ENCODE results near the gene DENND2A.

DENND2A gene

DNA sequence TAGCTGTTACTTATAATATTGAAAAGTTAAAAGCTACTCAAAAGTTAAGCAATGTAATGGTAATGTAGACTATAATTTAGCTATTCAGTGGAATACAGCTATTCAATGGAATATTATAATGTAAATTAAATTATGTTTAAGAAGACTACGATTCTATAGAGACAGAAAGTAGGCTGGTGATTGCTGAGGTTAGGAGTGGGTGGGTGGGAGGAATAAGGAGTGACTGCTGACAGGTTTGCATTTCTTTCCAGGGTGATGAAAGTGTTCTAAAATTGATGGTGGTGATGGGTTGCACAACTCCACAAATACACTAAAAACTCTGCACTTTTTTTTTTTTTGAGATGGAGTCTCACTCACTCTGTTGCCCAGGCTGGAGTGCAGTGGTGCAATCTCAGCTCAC, 21.4 kb downstream of the DENND2A start:
- no peak for DNase-seq (ENCODE audit: low read depth)

DNA sequence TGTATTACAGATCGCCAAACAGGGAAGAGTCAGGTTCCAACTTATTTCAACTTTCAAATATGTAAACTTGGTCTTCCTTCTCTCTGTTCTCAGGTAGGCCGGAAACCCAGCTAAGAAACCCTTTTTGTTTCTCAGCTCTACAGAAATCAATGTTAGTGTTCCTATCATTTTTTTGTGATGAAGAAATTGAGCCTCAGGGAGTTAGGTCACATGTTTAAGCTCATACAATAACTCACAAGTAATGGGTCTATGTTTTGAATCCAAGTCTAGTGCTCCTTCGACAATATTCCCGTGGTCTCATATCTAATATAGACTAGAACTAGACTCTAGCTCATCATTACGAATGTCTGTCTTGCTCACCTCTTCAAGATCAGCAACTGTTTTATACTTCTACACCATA, 22.3 kb downstream of the DENND2A start:
- no peak for DNase-seq (ENCODE audit: low read depth)

DNA sequence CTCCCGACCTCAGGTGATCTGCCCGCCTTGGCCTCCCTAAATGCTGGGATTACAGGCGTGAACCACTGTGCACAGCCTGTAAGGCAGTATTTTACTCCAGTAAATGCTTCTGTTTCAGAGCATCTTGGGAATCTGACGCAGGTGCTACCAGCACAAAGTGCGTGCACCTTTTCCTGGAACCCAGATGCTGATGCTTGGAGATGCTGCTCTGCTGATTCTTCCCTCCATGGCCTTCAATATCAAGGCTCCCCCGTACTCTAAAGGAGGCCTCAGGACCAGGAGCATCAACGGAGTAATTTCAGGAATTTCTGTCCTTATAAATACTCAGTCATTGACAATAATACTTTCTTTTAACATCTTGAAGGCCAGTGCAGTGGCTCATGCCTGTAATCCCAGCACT, 23.5 kb downstream of the DENND2A start:
- DNase-seq (ENCODE audit: low read depth), result no peak

DNA sequence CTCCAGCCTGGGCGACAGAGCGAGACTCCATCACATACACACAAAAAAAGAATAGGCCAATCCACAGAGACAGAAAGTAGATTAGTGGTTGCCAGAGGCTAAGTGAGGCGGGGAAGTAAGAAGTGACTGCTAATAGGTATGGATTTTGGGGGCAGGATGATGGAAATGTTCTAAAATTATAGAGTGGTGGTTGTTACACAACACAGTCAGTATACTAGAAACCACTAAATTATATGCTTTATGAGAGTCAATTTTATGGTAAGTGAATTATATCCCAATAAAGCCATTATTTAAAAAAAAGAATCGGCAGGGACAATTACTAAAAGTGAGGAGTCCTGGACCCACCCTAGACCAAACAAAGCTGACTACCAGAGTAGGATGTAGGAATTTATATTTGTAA, 24.3 kb downstream of the DENND2A start:
- DNase-seq (ENCODE audit: low read depth), result no peak

DNA sequence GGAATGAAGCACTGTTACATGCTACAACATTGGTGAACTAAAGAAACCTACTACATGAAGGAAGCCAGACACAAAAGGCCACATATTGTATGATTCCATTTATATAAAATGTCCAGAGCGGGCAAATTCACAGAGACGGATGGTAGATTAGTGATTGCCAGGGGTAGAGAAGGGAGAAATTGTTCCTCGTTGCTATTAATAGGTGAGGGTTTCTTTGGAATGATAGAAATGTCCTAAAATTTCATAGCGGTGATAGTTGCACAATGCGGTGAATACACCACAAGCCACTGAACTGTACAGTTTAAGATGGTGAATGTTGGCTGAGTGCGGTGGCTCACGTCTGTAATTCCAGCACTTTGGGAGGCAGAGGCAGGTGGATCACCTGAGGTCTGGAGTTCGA, 29.0 kb downstream of the DENND2A start:
- DNase-seq (ENCODE audit: low read depth), result no peak

DNA sequence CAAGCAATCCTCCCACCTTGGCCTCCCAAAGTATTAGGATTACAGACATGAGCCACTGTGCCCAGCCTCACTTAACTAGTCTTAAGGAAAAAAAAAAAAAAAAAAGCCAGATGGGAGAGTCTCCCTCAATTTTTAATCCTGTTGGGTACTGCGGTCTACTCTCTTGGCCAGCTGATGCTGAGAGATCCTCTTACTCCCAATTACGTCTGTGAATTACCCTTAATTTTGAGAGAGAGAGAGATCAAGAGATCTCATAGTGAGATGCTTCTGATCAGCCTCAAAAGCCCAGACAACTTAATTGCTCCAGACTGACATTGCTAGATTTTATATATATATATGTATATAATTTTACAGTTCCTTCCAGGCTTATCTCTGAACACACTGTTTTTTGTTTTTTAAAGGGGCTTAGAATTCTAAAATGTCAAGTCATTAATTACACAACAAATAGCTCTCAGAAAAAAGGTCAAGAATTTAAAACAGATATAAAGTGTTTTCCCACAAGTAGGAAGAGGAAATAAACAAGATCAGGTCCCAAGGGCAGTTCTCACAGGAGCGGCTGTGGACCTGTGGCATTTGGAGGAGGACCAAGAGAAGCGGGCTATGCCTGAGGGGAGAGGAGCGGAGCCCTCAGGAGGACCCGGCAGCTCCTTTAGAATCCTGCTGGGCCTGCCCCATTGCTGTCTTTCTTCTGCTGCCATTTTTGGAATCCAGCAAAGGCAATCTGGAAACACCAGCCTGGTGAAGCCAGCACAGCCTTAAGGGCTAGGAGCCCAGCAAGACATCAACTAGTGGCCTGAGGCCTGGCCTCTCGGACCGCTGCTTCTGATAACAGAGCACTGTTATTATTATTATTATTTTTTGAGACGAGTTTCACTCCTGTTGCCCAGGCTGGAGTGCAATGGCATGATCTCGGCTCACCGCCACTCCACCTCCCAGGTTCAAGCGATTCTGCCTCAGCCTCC, 30.1 kb downstream of the DENND2A start:
- no peak for DNase-seq (ENCODE audit: low read depth)

DNA sequence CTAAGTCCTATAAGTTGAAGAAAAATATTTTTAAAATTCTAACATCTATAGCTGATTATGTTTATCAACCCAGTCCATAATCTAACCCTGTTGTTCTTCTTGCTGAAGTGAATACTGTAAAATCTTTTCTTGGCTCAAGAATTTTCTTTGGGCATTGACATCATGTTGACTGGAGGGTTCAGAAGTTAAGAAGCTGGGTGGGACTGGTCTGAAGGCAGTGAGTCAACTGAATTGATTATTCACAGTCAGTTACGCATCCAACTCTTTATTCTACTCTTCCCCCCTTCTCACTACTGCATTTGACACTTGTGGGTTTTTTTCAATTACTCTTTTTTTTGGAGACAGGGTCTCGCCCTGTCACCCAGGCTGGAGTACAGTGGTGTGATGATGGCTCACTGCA, 31.0 kb downstream of the DENND2A start:
- DNase-seq (ENCODE audit: low read depth), result no peak

DNA sequence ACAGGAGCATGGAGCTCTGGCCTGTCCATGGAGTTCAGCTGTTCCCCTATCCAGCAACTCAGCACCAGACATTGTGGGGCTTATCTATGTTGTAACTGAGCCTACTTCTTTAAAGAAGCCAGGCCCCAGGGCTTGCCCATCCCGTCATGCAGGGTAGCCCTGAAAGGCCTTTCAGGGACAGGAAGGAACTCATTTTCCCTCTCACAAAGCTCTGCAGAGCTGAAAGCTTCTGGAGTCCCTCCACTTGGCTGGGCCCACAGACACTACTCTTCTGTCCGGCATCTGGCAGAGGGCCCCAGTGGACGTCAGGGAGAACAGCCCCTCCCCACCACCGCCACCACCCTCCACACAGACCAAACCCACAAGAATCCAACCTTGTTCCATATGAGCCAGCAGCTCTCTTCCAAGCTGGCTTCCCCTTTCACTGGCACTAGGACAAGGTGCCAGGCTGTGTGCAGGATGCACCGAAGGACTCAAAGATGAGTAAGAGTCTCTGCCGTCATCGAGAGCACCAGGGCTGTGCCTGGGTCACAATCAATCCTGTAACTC, 33.1 kb downstream of the DENND2A start:
- no peak for DNase-seq (ENCODE audit: low read depth)

DNA sequence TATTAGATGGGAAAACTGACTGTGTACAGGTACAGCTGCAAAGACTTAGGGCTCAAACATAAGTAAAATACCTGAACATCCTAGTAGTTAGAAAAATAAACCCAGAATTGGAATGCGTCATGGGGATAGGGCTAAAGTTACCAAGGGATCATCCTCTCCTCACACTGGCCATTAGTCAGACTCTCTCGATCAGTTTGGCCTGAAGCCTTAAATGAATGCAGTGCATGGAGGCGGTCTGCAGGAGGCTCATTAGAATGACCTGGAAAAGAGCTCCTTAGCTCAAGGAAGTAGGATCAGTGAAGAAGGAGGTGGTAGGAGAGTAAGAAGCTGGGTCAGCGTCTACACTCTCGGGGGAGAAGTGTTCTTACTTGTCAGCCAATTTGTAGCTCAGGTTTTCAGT, 35.3 kb downstream of the DENND2A start:
- no peak for DNase-seq (ENCODE audit: low read depth)

DNA sequence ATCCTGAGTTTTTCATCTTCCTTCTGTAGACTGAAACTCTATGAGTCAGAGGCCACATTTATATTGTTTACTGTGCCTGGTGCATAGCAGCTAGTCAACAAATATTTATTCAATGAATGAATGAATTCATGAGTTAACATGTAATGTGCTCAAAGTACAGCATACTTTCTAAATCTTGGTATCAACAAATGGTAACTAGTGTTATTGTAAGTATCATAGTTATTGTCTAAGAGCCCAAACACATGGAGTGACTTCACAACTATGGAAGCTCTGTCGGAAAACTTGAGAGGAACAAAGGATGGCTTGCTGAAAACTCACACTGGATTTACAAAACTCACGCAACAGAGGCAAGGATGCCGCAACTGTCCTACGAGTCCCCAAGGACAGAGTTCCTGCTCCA, 35.9 kb downstream of the DENND2A start:
- DNase-seq (ENCODE audit: low read depth), result no peak

DNA sequence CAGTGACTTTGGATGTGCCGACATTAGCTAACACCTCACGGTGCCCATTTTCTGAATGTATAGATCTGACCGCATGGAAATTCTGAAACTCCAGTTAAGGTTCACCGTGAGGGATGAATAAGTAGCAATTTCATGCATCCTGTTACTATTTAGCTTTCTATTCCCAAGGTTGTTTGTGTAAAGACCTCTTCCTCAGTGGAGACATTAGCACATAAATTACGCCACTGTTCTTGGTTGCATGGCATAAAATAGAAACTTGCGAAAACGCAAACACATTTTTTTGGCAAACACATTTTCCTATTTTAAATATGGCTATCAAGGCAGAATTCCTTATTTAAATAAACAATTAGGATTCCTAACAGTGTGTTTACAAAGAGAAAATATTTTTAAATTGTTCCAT, 36.5 kb downstream of the DENND2A start:
- DNase-seq (ENCODE audit: low read depth), result no peak

DNA sequence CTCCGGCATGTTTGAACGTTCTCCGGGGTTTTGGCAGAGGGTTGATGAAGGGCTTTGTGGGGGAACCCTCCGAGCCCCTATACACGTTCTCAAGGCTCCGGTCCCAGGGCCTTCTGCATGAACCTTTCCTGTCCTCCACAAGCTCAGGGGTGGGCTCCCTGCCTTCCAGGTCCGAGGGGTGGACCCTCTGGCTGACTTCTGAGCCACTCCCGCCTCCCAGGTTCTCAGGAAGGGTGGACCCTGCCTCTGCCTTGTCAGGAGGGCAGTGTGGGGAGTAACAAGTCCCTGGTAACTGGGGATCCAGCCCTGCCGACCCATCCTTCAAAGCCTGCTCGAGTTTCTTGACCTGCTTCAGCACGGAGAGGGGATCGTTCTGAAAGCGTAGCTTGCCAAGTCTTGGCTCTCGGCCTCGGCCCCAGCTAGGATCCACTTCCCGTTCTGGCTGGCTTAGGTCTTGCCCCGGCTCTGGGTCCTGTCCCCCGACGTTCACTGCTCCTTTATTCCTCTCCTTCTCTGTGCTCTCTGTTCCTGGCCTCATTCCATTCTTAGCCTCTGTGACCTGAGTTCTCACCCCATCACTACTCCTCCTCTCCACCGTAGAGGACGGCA, 38.9 kb downstream of the DENND2A start:
- no peak for DNase-seq (ENCODE audit: low read depth)

DNA sequence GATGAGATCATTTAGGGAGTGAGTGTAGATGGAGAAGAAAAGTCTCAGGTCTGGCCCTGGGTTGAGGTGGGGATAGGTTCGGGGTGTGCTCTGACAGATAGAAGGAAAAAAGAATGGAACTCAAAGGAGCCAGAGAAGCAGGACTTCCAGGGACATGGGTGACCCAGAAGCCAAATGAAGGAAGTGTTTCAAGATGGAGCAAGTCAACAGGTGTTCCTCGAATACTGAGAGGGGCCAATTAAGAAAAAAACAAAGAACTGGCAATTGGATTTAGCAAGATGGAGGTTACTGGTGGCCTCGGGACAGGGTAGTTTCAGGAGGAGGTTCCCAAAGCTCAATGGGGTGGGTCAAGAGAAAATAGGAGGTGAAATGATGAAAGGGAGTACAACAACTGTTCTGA, 40.3 kb downstream of the DENND2A start:
- DNase-seq (ENCODE audit: low read depth), result no peak

DNA sequence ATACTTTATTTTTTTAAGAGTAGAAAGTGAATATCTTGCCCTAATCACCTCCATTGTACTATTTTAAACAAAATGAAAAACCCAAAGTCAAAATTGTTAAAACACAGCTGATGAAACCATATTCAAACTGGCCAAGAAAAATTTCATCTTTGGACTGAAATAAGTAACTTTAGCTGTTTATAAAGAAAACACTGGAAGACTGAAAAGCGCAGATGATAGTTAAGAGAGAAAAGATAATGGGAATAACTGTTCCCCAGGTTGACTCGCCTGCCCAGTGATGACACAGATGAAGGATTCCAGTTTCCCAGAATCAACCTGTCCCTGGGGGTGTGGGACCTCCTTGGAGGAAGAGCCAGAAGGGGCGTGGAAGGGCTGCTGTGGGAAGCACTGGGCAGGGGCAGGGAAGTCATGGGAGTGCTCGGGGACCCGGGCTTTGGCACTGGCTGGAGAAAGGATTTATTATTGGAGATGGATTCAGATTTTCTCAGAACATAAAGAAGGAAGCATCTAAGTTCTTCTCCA, 43.1 kb downstream of the DENND2A start:
- no peak for DNase-seq (ENCODE audit: low read depth)

DNA sequence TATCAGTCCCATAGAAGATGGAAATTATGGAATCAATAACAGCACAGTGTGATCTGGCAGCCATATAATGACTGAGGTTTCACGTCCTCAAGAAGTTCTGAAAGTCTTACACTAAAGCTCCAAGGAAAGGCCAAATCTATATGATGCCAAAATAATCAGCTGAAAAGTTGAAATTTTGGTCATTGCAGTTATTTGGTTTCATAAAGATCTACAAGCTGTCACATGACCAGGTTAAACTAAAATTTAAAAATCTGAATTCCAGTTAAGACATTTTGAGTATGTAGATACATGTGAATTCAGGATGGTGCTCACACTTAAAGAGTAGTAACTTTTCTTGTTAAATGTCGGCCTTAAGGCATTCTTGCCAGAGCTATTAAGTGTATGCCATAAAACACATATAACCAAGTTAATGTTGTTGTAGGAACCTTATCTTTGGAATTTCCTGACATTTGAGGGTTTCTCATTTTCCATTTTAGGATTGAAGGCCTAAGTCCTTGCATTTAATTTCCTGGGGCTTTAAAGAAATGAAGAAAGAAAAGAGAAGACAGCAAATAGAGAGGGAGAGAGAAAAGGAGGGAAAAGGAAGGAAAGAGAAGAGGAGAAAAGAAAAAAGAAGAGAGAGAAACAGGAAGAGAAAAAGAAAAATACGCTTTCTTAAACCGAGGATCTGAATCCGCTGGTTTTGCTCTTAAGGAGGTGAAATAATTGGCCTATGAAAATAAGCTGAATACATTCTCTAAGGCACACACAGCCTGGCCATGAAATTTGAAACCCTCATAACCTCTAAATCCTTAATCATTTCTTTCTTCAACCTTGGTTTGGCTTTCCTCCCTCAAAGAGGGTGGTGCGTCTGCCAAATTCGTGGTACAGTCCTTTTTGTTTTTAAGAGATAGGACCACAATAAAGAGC, 43.8 kb downstream of the DENND2A start:
- no peak for DNase-seq (ENCODE audit: low read depth)

DNA sequence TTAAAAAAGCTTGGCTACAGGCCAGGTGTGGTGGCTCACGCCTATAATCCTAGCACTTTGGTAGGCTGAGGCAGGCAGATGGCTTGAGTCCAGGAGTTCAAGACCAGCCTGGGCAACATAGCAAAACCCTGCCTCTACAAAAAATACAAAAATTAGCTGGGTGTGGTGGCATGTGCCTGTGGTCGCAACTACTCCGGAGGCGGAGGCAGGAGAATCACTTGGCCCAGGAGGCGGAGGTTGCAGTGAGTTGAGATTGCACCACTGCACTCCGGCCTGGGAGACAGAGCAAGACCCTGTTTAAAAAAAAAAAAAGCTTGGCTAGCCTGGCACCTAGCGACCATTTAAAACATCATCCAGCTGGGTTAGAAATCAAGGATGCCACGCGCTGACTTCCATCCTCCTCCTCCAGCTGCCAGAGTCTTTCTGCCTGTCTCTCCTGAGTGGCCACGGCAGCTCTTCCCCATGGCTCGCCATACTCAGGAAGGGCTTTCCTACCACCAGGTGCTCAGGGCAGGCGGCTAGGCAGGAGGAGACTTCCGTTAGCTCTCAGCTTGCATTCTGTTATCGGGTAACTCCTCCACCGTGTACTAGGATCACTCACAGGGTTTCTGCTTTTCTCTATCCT, 45.0 kb downstream of the DENND2A start:
- DNase-seq (ENCODE audit: low read depth), result no peak

DNA sequence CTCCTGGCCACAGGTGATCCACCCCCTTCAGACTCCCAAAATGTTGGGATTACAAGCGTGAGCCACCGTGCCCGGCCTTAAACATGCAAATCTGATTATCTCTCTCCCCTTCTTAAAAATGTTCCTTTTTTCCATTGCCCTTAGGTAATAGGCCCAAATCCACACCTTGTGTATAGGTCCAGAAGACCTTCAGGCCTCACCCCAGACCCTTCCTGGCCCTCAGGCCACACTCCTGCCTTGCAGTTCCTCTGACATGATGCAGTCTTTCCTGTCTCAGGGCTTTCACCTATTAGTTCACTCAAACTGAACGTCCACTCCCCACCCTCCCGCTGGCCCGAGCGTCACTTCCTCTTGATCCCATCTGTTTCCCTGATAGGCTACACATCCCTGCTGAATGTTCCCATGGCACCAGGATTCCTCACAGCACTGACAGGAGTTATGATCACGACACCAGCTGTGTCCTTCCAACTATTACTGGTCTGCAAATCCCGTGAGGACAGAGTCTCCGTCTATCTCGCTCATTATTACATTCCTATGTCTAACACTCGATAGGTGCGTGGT, 46.4 kb downstream of the DENND2A start:
- no peak for DNase-seq (ENCODE audit: low read depth)

DNA sequence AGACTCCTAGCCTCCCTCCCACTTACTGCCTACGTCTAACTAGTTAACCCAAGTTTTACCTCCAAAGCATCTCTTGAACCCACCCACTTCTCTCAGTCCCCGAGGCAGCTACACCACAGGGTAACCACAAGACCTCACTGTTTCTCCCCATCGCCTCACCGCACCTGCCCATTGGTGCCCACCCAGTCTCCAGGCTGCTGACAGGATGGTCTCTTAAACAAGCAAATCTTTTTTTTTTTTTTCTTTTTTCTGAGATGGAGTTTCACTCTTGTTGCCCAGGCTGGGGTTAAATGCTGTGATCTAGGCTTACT, 47.0 kb downstream of the DENND2A start:
- no peak for DNase-seq (ENCODE audit: low read depth)

DNA sequence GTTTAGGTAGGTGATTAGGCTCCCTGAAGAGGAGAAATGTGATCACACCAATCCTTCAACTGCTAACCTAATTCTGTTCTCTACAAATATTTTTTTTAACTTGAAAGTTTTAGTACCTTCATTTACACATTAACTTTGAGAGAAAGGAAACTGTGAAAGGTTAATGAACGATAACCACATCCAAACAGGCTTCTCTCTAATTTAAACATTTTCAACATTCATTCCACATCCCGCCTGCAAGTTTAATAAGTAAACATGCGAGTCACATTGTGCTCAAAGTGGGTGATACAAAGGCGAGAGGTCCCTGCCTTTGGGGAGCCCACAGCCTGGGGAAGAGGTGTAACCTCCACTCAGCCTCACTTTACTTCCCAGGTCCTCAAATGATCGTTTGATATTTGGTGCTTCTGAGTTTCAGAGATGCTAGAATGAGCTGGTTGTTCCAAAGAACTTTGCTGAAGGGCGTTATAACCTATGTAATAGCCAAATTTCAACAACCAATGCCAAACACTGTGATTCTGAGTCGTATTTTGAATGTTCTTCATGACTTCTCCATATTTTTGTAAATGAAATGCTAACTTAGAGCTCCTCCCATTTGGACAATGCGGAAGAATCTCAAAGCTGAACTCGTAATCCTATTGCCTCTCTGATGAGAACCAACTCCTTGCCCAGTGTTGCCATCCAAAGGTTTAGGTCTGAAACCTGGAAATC, 47.5 kb downstream of the DENND2A start:
- DNase-seq (ENCODE audit: low read depth), result no peak

DNA sequence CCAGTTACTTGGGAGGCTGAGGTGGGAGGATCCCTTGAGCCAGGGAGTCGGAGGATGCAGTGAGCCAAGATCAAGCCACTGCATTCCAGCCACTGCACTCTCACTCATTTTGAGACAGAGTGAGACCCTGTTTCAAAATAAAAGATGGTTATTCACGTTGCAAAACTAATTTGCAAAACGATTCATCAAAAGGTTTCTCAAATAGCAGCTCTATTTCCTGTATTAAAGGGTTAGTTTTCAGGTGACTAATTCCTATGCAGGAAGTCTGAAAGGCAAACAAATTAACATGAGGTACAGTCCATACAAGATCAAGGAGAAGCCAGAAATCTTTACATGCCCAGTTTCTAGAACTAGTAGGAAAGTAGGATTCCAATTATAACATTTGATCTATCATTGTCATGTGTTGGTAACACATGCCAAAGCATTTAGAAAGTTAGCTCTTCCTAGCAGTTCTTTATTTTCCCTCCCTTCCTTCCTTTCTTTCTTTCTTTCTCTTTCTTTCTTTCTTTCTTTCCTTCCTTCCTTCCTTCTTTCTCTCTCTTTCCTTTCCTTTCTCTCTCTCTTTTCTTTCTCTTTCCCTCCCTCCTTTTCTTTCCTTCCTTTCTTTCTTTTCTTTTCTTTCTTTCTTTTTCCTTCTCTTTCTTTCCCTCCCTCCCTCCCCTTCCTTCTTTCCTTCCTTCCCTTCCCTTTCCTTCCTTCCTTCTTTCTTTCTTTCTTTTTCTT, 49.3 kb downstream of the DENND2A start:
- no peak for DNase-seq (ENCODE audit: low read depth)
